Astrocyte of the cerebellum (primary cell): ENCODE measurements around the gene MARCO.

Experiments used
- DNase-seq: peaks from one replicate; pipeline ENCODE4 v3.0.0-alpha.2; 2011; ENCODE audit warnings: low read depth
- H3K4me3 ChIP-seq: 2 replicates; pipeline ENCODE4 v1.5.1; 2011; ENCODE audit warnings: mild to moderate bottlenecking, low read depth, low read length, moderate library complexity
- in situ Hi-C: cut with HindIII; loops from 2 replicates; pipeline ENCODE4 v1.10.0; 2017; ENCODE audit warnings: low sequenced_read_pairs
- TF ChIP-seq, protein P1 (sequence below): IDR thresholded peaks from 2 replicates; pipeline ENCODE4 v1.5.1; 2012; ENCODE audit warnings: low read length, low read depth, moderate library complexity, mild to moderate bottlenecking; ENCODE audit errors: missing control alignments

MARCO gene

DNA sequence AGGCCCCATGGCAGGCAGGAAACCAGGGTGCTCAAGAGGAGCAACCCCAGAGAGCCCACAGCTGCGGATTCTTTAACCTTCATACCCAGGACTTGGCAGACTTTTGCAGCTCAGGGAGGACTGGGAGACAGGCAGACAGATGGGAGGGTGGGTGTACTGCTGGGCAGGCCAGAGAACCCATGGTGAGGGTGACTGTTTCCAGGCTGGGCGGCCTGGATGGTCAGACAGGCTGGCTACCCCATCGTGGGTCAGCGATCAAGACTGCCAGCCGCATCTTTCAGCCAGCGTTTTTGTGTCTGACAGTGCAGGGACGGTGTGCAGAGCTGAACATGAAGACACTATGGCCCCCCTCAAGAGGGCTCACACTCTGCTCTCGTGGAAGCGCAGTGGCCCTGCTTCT is 82.2 kb downstream of the MARCO start:
- DNase-seq, result no peak
- H3K4me3 ChIP-seq, result no peak overlapping the region
- in situ Hi-C loops, result loop anchor here (5.0 kb wide), 1 partner anchor 33 kb away; no protein-coding TSS in a partner anchor
- TF ChIP-seq, protein P1, sequence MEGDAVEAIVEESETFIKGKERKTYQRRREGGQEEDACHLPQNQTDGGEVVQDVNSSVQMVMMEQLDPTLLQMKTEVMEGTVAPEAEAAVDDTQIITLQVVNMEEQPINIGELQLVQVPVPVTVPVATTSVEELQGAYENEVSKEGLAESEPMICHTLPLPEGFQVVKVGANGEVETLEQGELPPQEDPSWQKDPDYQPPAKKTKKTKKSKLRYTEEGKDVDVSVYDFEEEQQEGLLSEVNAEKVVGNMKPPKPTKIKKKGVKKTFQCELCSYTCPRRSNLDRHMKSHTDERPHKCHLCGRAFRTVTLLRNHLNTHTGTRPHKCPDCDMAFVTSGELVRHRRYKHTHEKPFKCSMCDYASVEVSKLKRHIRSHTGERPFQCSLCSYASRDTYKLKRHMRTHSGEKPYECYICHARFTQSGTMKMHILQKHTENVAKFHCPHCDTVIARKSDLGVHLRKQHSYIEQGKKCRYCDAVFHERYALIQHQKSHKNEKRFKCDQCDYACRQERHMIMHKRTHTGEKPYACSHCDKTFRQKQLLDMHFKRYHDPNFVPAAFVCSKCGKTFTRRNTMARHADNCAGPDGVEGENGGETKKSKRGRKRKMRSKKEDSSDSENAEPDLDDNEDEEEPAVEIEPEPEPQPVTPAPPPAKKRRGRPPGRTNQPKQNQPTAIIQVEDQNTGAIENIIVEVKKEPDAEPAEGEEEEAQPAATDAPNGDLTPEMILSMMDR, result no peak

DNA sequence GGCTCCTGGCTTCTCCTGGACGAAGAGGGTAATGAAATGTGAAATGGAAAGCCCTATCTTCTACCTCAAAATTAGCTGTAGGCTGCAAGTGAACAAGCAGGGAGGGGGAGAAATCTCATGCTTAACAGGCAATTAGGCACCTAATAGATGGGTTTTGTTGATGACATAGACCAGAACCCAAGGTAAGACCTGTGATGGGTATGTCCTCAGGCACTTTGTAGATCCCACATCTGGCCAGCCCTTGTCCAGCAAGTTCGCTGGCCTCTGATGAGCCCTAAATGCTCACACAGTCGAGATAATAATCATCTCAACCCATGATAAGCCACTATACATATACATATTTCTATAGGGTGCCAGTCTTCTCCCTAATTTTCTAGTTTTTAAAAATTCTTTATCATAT is 82.6 kb downstream of the MARCO start:
- DNase-seq, result no peak
- H3K4me3 ChIP-seq, result no peak overlapping the region
- TF ChIP-seq, protein P1, result no peak
- in situ Hi-C loops, result loop anchor here (5.0 kb wide), 1 partner anchor 33 kb away; no protein-coding TSS in a partner anchor

- TF ChIP-seq, protein P1, result no peak
- in situ Hi-C loops, result no loop called here
- H3K4me3 ChIP-seq, result no peak overlapping the region
- no peak for DNase-seq
These were observed 83.0 kb downstream of the MARCO start for GRCh38 chr2:119025013-119025412.

GRCh38 chr2:119025762-119026351 is 83.9 kb downstream of the MARCO start:
- no peak overlapping the region for H3K4me3 ChIP-seq
- TF ChIP-seq, protein P1, result no peak
- DNase-seq, result no peak
- in situ Hi-C loops, result no loop called here

- no peak for DNase-seq
- H3K4me3 ChIP-seq, result no peak overlapping the region
- TF ChIP-seq, protein P1, result no peak
- in situ Hi-C loops, result no loop called here
These were observed 84.9 kb downstream of the MARCO start for GRCh38 chr2:119026890-119027289.

DNA sequence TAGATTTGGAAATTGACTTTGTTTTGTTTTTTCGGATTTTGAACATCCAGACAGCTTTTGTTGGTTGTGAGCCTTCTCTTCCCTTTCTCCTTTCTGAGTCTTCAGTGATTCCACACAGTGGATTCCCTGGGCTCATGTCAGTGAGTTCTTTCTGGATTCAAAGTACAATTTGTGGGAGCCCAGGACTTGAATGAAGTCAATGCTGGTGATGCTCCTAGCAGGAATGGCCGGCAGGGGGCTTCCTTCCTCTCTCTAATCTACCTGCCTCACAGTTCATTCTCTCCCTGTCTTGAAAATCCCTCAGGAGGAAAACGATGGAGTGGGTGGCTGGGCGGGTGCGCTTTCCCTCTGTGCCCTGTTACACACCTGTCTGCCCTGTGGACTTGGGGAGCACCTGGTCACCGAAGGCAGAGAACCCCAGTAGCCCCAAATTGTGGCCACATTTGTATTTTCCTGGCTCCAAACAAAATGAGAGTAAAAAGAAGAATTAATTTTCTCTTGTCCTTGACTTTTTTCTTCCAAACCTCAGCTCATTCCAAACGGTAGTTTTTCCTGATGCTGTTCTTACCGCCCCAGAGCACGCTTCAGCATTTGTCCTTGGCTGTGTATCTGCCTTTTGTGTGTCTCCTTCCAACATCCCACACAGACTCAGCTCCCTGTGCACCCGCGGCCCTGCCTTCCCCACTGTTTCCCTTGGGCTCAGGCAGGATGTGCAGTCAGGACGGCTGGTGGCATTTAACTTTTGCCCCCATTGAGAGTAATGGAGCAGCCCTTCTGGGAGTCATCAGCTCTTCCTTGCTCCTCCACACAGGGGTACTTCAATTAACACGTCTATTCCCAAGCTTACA is 86.6 kb downstream of the MARCO start:
- no peak overlapping the region for H3K4me3 ChIP-seq
- in situ Hi-C loops, result no loop called here
- TF ChIP-seq, protein P1, result peak; percentile 55
- DNase-seq, result no peak
